Fibroblast of pulmonary artery (primary cell): ENCODE data around the gene COX6A2.

Experiments used
- DNase-seq: peaks from one replicate; pipeline ENCODE4 v3.0.0-alpha.2; 2010; ENCODE audit warnings: low read depth
- H3K4me3 ChIP-seq: replicated peaks from 2 replicates; pipeline ENCODE4 v1.5.1; 2011; ENCODE audit warnings: low read depth, mild to moderate bottlenecking, control low read depth, low read length, moderate library complexity
- CTCF ChIP-seq: IDR thresholded peaks from 2 replicates; pipeline ENCODE4 v1.5.1; 2011; ENCODE audit warnings: mild to moderate bottlenecking, control low read depth, low read length, inconsistent platforms; ENCODE audit errors: missing control alignments

The COX6A2 gene

GRCh38 chr16:31430380-31431052 lies 2.4 kb upstream of the COX6A2 start:
- no peak for DNase-seq
- H3K4me3 ChIP-seq = no peak overlapping the region
- TF ChIP-seq CTCF = no peak

GRCh38 chr16:31429796-31430195 lies 1.6 kb upstream of the COX6A2 start:
- H3K4me3 ChIP-seq = no peak overlapping the region
- no peak for DNase-seq
- TF ChIP-seq CTCF = no peak

- no peak overlapping the region for H3K4me3 ChIP-seq
- no peak for DNase-seq
- TF ChIP-seq CTCF = no peak
Observed at GRCh38 chr16:31429314-31429713, 1.2 kb upstream of the COX6A2 start.

- no peak for DNase-seq
- no peak for TF ChIP-seq CTCF
- H3K4me3 ChIP-seq = no peak overlapping the region
Observed at GRCh38 chr16:31428638-31429247, 583 bp upstream of the COX6A2 start.

- peak overlapping the region; percentile 32 for H3K4me3 ChIP-seq
- TF ChIP-seq CTCF = no peak
- peak; percentile 47 for DNase-seq
Observed at GRCh38 chr16:31427441-31428278, 500 bp downstream of the COX6A2 start.

- H3K4me3 ChIP-seq = no peak overlapping the region
- no peak for DNase-seq
- no peak for TF ChIP-seq CTCF
Observed at GRCh38 chr16:31423801-31424200, 4.4 kb downstream of the COX6A2 start.
